B cell (primary cell): ENCODE results near the gene KAZN.

Experiments used
- CTCF ChIP-seq: fragments of 200-600 bp; IDR thresholded peaks from one replicate; pipeline ENCODE4 v1.8.0; 2022; ENCODE audit warnings: antibody characterized with exemption, mild to moderate bottlenecking
- EZH2 ChIP-seq: IDR thresholded peaks from 2 replicates; pipeline ENCODE4 v1.6.1; 2012; ENCODE audit warnings: borderline replicate concordance, low read depth, mild to moderate bottlenecking, moderate library complexity, low read length; ENCODE audit not compliant: insufficient read depth, poor library complexity, severe bottlenecking

GRCh38 chr1:15067148-15067547 is 468.7 kb downstream of the KAZN start:
- TF ChIP-seq CTCF (no peak), EZH2 (no peak)
